ENCODE measurements around the gene CC2D1A.

The CC2D1A gene

DNA sequence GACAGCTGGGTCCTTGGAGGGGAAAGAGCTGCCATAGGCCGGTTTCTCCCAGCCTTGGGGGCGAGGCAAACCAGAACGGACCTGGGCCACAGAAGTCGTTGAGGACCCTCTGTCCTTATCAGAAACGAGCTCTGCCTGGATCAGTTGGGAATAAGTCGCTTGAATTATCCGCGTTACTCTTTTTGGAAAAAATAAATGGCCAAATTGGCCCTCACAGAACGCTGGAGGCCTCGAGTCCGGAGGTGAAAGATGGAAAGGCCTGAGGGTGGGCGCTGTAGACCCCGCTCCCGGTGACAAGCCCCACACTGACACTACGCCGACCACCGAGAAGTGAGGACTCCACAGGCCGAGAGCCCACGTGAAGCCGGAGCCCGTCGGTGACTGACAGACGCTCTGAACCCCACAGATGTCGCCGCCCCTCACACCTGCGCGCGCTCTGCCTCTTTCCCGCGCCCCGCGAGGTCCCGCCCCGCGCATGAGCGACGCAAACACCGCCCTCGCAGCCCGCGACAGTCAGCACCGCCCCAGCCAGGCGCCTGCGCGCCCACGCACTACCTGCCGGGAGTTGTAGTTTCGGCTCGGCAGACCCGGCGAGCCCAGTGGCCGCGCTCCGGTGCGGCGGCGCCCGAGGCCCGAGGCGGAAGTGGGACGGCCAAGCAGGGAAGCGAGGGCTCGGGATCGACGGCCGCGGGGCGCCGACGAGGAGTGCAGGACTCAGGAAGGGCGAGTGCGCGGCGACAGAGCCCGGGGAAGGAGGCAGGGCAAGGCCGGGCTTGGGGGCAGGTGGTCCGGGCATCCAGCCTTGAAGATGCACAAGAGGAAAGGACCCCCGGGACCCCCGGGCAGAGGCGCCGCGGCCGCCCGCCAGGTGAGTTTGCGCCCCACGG, at the start of gene CC2D1A, which contains the start of gene BRME1:
TSS of gene CC2D1A (plus strand) at position 568 of the 887 bp plus-strand sequence. CDS start at position 809, 241 bp downstream.
TSS of gene BRME1 (minus strand) at position 484 of the 887 bp plus-strand sequence. CDS start 1,225 bp downstream, outside the sequence.
- in situ Hi-C loops (cut with MboI; ENCODE audit: low sequenced_read_pairs), result no loop called here

DNA sequence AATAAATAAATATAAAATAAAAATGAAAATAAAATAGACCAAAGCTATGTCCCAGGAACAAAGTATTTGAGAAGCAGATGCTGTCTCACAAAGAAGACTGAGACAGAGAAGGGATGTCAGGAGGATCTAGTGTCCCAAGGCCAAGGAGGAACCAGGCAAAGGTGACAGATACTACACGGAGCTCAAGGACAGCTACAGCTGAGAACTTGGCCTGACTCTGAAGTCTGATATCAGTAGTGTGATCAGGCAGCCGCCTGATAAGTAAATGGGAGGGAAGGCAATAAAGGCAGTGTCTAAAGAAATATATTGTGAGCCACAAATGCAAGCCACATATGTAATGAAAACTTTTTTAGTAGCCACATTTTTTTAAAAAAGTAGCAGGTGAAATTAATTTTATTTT, 49.5 kb upstream of the CC2D1A start:
- in situ Hi-C loops (cut with MboI; ENCODE audit: low sequenced_read_pairs), result no loop called here

DNA sequence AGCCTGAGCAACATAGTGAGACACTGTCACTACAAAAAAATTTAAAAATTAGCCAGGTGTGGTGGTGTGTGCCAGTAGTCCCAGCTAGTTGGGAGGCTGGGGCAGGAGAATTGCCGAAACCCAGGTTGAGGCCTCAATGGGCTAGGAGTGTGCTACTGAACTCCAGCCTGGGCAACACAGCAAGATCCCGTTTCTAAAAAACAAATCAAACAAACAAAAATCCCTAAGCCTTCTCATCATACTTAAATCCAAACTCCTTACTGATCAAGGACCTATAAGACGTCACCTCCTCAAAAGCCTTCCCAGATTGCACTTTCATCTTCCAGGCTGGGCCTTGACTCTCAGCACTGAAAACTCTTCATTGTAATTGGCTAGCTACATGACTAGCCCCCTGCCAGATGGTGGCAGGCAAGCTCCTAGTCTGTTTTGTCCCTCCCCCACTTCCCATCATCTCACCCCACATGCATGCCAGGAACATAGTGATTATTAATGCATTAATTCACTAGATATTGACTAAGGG, 46.6 kb upstream of the CC2D1A start:
- in situ Hi-C loops (cut with MboI; ENCODE audit: low sequenced_read_pairs), result no loop called here

DNA sequence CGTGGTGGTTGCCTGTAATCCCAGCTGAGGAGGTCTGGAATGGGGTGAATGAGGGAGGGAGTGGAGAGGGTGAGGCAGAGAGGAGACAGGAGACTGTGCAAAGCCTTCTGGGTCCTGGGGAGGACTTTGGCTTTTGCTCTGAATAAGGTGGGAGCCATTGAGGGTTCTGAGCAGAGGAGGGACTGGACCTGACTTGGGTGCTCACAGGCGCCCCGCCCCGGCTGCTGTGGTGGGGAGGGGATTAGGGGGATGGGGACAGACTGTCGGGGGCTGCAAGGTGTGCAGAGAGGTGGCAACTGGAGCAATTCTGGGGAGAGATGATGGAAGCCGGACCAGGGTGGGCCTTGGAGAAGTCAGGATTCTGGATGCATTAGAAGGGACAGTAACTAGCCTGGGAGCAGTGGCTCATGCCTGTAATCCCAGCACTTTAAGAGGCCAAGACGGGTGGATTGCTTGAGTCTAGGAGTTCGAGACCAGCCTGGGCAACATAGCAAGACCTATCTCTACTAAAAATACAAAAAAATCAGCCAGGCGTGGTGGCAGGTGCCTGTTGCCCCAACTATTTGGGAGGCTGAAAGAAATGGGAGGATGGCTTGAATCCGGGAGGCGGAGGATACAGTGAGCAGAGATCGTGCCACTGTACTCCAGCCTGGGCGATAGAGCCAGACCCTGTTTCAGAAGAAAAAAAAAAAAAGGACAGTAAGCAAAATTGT, 45.2 kb upstream of the CC2D1A start:
- in situ Hi-C loops (cut with MboI; ENCODE audit: low sequenced_read_pairs), result no loop called here

DNA sequence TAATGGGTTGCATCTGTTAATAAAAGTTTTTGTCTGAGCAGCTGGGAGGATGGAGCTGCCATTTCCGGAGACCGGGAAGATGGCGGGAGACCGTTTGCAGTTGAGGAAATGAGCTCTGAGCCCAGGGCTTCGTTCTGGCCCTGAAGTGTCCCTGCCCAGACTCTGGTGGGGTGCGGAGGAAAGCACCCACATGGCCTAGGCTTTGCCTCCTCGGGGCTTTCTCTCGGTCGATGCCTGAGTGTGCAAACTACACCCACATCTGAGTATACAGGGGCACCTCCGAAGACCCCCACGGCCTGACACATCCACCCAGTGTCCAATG, 44.6 kb upstream of the CC2D1A start:
- in situ Hi-C loops (cut with MboI; ENCODE audit: low sequenced_read_pairs), result no loop called here

DNA sequence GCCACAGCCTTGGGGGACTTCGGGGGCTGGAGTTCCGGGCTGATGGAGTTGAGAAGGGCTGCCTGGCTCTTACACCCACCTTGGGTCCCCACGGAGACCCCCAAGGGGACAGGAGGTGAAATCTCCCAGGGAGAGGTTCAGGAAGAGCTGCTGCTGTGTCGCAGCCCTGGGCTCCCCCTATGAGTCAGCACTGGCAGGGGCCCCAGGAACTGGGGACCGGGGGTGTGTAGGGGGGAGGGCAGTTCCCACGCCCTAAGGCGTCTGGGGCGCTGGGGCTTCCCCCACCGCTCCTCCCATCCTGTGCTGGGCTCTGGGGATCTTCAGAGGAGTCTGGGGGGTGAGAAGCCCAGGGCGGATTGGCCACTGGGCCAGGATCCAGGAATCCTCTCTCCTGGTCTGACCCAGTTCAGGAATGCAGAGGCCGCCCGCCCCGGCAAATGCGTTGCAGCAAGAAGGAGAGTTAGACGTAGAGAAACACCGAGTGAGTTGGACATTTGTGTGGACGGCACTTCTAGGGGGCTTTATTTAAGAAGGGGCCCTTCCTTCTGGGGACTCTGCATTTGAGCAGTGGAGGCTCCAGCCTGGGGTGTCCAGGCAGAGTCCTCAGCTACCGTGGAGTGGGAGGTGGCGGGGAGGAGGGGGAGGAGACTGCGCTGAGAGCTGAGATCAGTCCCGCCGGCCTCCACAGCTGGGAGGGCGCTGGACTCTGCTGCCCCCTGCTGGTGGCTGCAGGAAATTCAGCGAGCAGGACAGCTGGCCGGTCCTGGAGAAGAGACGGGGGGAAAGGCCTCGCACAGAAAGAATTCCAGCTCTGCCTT, 44.1 kb upstream of the CC2D1A start:
- in situ Hi-C loops (cut with MboI; ENCODE audit: low sequenced_read_pairs), result no loop called here

DNA sequence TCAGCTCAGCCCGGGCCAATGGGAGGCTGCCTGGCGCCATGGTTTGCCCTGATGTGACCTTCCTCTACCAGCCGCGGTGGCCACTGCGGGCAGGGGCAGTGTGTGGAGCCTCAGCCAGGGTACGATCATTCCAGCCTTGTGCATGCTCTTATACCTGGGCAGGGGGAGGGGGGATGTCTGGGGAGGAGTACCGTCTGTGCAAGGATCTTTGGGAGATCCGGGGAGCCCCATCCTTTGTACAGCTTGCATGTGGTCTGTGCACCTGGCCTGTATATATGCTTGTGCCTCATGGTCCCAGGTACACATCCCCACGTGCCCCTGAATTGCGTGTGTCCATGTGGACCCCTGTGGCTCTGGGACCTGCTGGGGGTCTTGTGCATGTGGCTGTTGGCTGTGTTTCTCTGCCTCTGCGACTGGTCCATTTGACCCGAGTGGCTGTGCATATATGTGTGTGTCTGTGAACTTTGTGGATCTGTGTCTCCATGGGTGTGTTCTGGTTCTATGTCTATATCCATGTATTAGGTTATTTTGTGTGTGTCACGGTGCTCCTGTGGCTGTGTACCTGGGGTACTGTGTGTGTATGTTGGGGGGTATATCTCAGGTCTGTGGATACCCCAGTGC, 41.8 kb upstream of the CC2D1A start:
- in situ Hi-C loops (cut with MboI; ENCODE audit: low sequenced_read_pairs), result no loop called here

DNA sequence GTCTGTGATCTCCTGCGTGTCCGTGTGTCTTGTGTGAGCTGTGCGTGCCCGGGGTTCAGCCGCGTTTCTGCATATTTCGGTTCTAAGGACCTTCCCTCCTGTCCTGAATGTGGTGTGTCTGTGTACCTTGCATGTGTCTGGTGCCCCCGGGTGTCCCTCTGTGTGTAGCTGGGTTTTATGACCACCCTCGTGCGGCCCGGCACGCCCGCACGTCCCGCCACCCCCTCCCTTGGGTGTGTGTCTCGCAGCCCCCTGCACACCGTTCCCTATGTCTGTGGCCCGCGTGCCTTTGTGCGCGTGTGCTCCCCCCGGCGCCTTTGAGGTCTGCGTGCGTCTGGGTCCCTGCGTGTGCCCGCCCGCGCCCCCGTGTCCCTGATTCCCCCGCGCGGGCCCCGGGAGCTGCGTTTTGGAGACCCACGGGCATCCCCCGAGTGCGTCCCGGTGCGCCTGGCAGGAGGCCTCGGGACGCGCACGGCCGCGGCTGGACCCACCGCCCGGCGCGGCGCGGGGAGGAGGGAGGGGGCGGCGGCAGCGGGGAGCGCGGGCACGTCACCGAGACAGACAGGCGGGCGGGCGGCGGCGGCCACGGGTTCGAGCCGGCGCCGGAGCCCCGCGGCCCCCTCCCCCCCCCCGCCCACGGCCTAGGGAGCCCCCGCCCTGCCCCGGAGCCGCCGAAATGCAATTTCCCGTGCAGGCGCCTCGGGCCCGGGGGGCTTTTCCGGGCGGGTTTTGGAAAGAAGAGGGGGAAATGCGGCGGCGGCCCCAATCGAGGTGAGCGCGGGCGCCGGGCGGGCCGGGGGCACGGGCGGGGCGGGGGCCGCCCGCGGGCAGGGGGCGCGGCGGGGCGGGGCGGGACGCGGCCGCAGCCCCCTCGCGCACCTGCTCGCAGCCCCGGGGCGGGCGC, 41.1 kb upstream of the CC2D1A start:
- in situ Hi-C loops (cut with MboI; ENCODE audit: low sequenced_read_pairs), result no loop called here

DNA sequence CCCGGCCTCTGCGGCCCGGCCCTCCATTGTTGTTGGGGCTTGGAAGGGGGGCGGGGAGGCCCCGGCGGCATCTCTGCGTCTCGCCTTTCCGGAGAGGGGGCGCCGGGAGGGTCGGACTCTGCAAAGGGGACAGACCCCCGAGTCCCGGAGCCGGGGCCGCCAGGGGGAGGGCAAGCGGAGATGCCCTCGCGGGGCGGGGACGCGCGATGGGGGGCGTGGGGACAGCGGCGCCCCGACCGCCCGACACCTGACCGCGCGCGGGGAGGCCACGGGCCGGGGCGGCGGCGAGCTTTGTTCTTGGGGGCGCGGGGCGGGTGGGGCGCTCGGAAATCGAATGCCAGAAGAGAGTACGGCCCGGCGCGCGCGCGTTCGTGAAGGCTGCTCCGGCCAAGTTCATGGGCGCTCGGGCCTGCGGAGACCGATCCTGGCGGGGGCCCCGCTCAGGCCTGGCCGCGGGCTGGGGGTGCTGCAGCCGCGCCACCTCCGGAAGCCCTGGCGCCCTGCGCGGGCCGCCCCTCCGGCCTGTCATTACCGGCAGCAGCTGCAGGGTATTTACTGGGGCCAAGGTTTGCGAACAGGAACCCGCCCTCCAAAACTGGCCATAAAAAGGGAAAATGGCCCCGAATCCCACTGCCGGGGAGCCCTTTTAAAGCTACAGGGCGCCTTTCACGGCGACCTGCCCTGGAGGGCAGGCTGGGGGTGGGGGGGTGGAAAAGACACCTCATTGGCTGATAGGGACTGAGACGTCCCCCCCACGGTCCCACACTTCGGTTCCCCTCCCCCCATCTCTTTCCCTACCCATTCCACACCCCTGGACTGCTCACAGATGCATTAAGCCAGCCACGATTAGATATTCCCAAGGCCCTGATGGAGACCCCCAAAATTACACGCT, 40.2 kb upstream of the CC2D1A start:
- in situ Hi-C loops (cut with MboI; ENCODE audit: low sequenced_read_pairs), result no loop called here

DNA sequence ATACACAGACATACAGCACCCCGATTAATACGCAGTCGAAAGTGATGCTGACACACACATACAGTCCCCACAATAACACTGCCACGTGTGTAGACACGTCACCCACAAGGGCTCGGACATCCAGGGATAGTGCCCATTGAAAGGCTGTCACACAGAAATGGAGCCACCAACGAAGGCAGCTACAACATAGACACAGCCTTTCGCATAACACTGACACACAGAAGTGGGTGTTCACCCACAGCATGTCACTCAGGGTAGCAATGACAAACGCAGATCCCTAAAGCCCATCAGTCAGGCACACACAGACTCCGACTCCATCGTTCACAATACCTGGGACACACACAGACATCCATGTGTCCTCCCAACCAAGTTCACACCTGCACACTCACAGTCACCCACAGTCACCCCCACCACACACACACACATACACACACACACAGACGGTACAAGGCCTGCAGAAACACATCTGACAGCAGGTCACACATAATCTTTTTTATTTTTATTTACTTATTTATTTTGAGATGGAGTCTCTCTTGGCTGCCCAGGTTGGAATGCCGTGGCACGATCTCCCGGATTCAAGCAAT, 39.4 kb upstream of the CC2D1A start:
- in situ Hi-C loops (cut with MboI; ENCODE audit: low sequenced_read_pairs), result no loop called here

DNA sequence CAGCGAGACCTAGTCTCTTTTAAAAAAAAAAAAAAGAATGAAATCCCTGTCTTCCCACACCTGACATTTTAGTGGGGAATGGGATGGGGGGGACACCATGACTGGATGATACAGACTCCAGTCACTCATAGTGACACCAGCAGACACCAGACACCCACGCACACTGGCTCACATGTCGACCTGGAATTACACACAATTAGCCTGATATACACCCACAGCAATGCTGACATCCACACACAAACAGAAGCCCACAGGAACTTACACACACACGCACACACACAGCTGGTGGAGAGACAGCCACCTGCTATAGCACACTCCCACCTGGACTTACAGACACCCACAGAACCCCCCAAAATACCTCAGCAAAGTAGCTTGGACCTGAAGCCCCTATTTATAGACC, 37.3 kb upstream of the CC2D1A start:
- in situ Hi-C loops (cut with MboI; ENCODE audit: low sequenced_read_pairs), result no loop called here

DNA sequence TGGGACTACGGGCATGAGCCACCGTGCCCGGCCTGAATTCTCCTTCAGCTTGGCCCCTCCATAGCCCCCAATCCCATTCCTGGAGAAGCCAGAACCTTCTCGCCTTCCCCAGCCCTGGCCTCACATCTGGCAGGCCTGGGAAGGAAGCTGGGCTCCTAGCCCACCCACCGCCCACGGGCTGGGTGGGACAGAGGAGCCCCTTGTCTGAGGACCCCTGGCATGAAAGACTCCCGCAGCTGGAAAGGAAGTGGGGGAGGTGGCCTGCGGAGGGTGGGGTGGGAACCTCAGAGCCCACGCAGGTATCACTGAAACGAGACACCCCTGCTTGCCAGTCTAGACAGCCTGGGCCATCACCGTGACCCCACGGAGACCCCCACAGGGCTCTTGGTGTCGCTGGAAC, 36.7 kb upstream of the CC2D1A start:
- in situ Hi-C loops (cut with MboI; ENCODE audit: low sequenced_read_pairs), result no loop called here

DNA sequence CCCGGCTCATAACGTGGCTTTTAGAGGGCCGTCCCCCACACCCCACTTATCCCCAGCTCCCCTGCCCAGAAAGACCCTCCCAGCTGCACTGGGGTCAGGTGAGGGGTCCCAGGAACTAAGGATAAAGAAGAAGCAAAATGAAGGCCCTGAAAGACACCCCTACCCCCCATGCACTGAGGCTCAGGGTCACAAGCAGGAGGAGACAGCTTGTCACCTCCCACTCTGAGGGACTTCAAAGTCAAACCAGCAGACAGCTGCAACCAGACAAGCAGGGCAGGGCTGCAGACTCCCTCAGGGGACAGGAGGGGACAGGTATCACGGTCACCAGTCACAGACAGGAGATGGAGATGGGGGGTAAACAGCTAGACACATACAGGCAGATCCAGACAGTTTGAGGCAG, 35.1 kb upstream of the CC2D1A start:
- in situ Hi-C loops (cut with MboI; ENCODE audit: low sequenced_read_pairs), result no loop called here

DNA sequence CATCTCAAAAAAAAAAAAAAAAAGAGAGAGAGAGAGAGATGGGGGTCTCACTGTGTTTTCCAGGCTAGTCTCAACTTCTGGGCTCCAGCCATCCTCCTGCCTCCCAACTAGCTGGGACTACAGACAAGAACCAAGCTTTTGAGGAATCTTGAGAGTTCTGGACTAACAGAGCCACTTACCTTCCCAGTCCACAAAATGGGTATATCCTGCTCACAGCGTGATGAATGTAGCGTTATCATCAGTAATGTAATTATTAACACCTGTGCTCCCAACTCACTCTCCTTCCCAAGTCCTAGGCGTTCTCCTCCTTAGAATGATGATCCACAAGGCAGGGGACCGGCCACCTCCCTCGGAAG, 33.7 kb upstream of the CC2D1A start:
- in situ Hi-C loops (cut with MboI; ENCODE audit: low sequenced_read_pairs), result no loop called here

DNA sequence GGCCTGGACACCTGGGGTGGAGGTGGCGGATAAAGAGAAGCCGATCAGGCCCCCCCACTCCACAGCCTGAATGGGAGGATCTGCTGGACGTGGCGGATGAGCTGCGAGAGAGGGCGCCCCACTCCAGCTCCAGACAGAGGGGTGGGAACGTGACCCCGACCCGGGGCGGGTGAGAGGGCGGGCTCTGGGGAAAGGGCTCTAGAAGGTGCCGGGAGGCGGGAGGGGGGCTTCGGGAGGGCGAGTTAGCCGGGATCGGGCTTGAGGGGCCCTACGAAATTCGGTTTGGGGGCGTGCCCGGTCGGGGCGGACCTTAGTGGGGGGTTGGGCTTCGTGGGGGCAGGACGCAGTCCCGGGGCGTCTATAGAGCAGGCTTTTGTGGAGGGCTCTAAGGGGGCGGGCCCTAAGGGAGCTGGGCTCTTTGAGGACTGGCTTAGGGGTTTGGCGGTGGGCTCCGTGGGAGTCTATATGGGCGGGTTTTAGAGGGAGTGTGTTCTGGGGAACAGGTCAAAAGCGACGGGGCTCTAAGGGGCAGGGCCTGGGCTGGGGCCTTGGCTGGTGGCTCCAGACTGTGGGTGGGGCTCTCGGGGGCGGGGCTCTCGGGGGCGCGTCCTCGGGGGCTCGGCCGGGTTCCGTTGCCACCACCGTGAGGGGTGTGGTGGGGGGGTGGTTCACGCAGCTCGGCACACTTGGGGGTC, 33.2 kb upstream of the CC2D1A start:
- in situ Hi-C loops (cut with MboI; ENCODE audit: low sequenced_read_pairs), result no loop called here

DNA sequence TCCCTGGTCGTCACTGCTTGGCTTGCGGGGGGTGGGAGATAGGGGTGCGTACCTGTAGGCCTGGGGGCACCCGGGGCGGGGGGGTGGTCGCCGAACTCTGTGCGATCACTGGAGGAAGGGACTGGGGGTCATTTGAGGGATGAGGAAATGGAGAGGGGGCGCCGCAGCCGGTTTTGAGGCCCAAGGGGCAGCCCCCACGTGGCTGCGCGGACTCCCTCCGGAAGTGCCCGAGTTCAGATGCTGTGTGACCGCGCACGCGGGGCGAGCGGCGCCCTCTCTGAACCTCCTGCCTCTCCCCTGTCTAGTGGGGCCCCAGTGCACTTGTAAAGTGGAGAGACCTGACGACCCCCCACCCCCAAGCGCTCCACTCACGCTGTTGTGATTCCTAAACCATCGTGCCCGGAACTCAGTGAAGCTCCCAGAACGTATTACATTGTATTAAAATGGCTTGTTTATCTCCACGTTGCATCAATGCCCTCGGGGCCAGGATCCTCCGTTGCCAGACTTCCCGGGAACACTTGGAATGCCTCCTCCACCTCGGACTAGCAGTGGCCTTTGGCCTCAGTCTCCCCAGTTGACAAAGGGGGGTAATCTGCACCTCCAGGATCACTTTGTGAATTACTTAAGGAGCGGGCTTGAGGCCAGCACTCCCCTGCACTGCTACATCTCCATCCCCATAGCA, 32.0 kb upstream of the CC2D1A start:
- in situ Hi-C loops (cut with MboI; ENCODE audit: low sequenced_read_pairs), result no loop called here

DNA sequence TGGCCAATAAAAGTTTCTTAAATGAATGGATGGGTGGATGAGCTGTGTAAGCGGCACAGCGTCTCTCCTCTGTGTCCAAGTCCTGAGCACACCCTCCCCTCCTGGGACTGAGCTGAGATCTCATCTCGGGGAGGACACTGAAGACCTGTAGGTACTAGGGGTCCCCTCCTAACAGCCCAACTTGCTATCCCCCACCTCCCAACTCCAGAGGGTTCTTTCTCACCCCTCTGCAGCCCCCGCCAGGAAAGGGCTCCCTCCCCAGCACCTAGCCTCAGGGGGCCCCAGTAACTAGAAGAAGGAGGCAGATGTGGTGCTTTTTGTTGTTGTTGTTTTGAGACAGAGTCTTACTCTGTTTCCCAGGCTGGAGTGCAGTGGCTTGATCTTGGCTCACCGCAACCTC, 30.2 kb upstream of the CC2D1A start:
- in situ Hi-C loops (cut with MboI; ENCODE audit: low sequenced_read_pairs), result no loop called here
